Activated CD8-positive, alpha-beta T cell treated with anti-CD3 and anti-CD28 coated beads for 36 hours (primary cell): ENCODE measurements around the gene RRP1. TPM values are rescaled to one million over a fixed set of nuclear protein-coding genes. Genes with fewer than 3 reads are reported as not detected.

Source experiments
- ATAC-seq: fragments of 200-7000 bp; cut with Tn5 transposase; one replicate; pipeline ENCODE4 v1.10.0; 2021; ENCODE audit warnings: mild to moderate bottlenecking, moderate library complexity
- CTCF ChIA-PET: fragments of 350-600 bp; sonication (Branson Sonifier 250); formaldehyde crosslinking; loops from one replicate; lab custom pipeline; 2021; ENCODE audit warnings: antibody characterized with exemption; lab: Charles Lee
- POLR2A ChIA-PET: fragments of 350-600 bp; sonication (Branson Sonifier 250); formaldehyde crosslinking; loops from one replicate; lab custom pipeline; 2021; ENCODE audit warnings: antibody characterized with exemption; lab: Charles Lee
- DNase-seq: peaks from one replicate; pipeline ENCODE4 v3.0.0-alpha.2; 2020
- H3K27ac Mint-ChIP-seq: one replicate; pipeline ENCODE4 v1.8.0; 2021; ENCODE audit warnings: mild to moderate bottlenecking, mixed read lengths
- H3K27me3 Mint-ChIP-seq: one replicate; pipeline ENCODE4 v1.8.0; 2021; ENCODE audit warnings: mixed read lengths
- H3K36me3 Mint-ChIP-seq: one replicate; pipeline ENCODE4 v1.8.0; 2021; ENCODE audit warnings: low read depth, mixed read lengths
- H3K4me1 Mint-ChIP-seq: one replicate; pipeline ENCODE4 v1.8.0; 2021; ENCODE audit warnings: low read depth, mixed read lengths
- H3K4me3 Mint-ChIP-seq: one replicate; pipeline ENCODE4 v1.8.0; 2021; ENCODE audit warnings: mild to moderate bottlenecking, moderate library complexity, mixed read lengths
- H3K9me3 Mint-ChIP-seq: one replicate; pipeline ENCODE4 v1.8.0; 2021; ENCODE audit warnings: mixed read lengths
- intact Hi-C: fragments of 100-400 bp; cut with micrococcal nuclease; formaldehyde crosslinking; loops from one replicate; pipeline ENCODE4 v1.10.0; 2022
- total RNA-seq, 2 experiments: library from RNA; stranded (reverse); gene quantifications; one replicate each; pipeline ENCODE4 v1.2.3, GENCODE V29; 2021
- TF ChIP-seq, protein P1 (sequence below): fragments of 200-600 bp; IDR thresholded peaks from one replicate; pipeline ENCODE4 v1.8.0; 2022; ENCODE audit warnings: antibody characterized with exemption, mild to moderate bottlenecking

RRP1 gene
- total RNA-seq, 2 experiments from 2014 or later = 61.1 to 62.9 TPM

DNA sequence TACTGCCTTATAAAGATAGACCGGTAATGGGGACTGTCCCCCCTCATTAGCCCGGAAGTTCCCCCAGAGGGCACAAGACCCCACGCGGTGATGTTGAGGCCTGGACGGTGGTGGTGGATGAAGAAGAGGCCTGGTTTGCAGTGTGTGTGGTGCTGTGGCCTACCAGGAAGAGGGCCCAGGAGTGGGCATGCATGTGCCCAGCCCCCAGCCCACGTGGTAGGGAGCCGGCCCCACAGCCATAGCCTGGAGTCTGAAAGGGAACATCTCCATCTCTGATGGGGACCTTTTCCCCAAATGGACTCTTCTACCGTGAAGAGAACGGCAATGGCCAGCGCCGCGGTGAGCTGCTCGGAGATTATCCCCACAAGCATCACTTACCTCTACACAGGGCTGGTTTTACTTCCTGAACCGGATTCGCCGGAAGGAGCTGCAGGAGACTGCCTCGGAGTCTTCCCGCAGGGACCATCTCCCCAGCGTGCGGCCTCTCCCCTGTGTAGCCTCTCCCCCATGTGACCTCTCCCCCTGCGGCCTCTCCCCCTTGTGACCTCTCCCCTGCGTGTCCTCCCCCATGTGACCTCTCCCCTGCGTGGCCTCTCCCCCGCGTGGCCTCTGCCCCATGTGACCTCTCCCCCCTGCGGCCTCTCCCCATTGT is 20.6 kb downstream of the RRP1 start:
- no peak overlapping the region for H3K4me3 Mint-ChIP-seq
- DNase-seq (no peak), ATAC-seq (no peak)
- intact Hi-C loops = loop anchor here (10.0 kb wide), 1 partner anchor 125 kb away; no protein-coding TSS in a partner anchor
- H3K27ac Mint-ChIP-seq = no peak overlapping the region
- ChIA-PET CTCF (interaction anchor here (0.6 to 3.5 kb wide), 15 partner anchors 15 to 176 kb away, joined by 3 to 36 read pairs (median 4); no protein-coding TSS in a partner anchor), POLR2A (interaction anchor here (0.8 to 1.5 kb wide), 6 partner anchors 16 to 165 kb away, joined by 3 to 5 read pairs (median 3); no protein-coding TSS in a partner anchor)
- peaks cover 8% of the 10 kb centered on the region for H3K4me1 Mint-ChIP-seq
- H3K36me3 Mint-ChIP-seq = peaks cover 6% of the 10 kb centered on the region
- no peaks in the 10 kb centered on the region for H3K9me3 Mint-ChIP-seq
- no peaks in the 10 kb centered on the region for H3K27me3 Mint-ChIP-seq
- TF ChIP-seq, protein P1, sequence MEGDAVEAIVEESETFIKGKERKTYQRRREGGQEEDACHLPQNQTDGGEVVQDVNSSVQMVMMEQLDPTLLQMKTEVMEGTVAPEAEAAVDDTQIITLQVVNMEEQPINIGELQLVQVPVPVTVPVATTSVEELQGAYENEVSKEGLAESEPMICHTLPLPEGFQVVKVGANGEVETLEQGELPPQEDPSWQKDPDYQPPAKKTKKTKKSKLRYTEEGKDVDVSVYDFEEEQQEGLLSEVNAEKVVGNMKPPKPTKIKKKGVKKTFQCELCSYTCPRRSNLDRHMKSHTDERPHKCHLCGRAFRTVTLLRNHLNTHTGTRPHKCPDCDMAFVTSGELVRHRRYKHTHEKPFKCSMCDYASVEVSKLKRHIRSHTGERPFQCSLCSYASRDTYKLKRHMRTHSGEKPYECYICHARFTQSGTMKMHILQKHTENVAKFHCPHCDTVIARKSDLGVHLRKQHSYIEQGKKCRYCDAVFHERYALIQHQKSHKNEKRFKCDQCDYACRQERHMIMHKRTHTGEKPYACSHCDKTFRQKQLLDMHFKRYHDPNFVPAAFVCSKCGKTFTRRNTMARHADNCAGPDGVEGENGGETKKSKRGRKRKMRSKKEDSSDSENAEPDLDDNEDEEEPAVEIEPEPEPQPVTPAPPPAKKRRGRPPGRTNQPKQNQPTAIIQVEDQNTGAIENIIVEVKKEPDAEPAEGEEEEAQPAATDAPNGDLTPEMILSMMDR = no peak

DNA sequence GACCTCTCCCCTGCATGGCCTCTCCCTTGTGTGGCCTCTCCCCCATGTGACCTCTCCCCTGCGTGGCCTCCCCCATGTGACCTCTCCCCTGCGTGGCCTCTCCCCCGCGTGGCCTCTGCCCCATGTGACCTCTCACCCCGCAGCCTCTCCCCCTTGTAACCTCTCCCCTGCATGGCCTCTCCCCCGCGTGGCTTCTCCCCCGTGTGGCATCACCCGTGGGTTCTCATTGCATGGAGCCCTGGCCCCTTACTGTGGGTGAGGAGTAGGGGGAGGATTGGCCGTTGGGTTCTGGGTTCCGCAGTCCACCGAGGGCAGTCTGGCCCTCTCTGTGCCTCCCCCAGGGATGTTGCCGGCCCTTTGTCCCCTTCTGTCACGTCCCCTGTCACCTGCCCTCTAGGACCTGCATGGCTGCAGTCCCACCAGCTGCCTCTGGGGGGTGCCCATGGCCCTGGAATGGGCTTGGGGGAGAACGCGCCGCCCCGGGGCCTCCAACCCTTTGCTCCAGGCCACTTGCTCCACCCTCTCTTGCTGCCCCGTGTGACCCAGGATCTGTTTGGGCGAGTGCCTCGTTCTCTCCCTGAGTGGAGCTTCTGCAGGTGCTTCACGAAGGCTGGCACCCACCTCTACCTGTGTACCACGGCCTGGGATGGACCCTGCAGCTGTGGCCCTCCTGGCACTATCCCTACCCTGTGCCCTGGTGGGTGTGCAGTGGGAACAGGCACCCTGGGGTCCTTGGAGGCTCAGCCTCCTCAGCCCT is 21.3 kb downstream of the RRP1 start:
- peaks cover 7% of the 10 kb centered on the region for H3K4me1 Mint-ChIP-seq
- no peak overlapping the region for H3K27ac Mint-ChIP-seq
- ATAC-seq (peak; percentile 99), DNase-seq (peak; percentile 95)
- ChIA-PET POLR2A (interaction anchor here (0.8 to 1.4 kb wide), 3 partner anchors 20 to 165 kb away, joined by 3 to 4 read pairs (median 3); no protein-coding TSS in a partner anchor), CTCF (interaction anchor here (0.6 to 3.5 kb wide), 21 partner anchors 10 to 273 kb away, joined by 3 to 36 read pairs (median 4); no protein-coding TSS in a partner anchor)
- TF ChIP-seq, protein P1 = peak; percentile 92
- H3K36me3 Mint-ChIP-seq = peaks cover 5% of the 10 kb centered on the region
- H3K27me3 Mint-ChIP-seq = no peaks in the 10 kb centered on the region
- intact Hi-C loops = loop anchor here (10.0 kb wide), 1 partner anchor 124 kb away; no protein-coding TSS in a partner anchor
- H3K4me3 Mint-ChIP-seq = no peak overlapping the region
- no peaks in the 10 kb centered on the region for H3K9me3 Mint-ChIP-seq

DNA sequence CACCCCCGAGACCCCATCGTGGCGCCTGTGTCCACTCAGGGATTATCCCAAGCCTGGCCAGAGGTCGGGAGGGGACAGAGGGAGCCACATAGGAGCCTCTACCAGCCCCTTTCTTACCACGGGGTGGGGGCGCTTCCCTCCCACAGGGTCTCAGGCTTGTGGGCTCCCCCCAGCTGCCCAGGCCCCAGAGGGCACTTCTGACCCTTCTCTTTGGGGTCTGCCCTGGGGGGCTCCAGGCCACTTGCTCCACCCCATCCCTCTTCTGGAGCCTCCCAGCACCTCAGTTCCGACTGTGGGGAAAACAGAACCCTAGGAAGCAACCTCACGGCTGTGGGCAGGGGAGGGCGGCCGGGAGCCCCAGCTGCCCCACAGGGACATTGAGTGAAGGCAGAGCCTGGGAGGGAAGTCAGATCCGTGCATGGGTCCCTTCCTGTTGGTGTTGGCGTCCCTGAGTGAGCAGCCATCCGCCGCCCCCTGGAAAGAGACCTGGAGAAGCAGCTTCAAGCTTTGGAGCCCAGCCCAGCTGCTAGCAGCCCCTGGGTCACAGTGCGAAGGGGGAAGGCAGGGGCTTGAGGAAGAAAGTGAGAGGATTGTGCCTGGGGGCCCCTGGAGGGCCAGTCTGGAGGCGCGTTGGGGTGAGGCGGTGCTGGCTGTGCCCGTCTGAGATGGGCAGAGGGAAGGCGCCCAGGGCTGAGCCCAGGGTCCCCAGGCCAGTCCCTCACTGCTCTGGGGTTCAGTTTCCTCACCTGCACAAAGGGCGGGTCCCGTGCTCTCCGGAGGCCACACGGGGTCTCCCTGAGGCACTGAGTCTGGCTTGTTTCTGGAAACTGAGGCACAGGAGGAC is 22.1 kb downstream of the RRP1 start:
- Mint-ChIP-seq H3K9me3 (no peaks in the 10 kb centered on the region), H3K4me3 (no peak overlapping the region), H3K36me3 (no peaks in the 10 kb centered on the region), H3K4me1 (peaks cover 6% of the 10 kb centered on the region), H3K27me3 (no peaks in the 10 kb centered on the region), H3K27ac (no peak overlapping the region)
- ChIA-PET POLR2A (interaction anchor here (0.7 to 1.4 kb wide), 3 partner anchors 21 to 226 kb away, joined by 3 to 4 read pairs (median 3); no protein-coding TSS in a partner anchor), CTCF (interaction anchor here (0.7 to 3.5 kb wide), 21 partner anchors 10 to 273 kb away, joined by 3 to 36 read pairs (median 4); no protein-coding TSS in a partner anchor)
- intact Hi-C loops = loop anchor here (10.0 kb wide), 1 partner anchor 123 kb away; no protein-coding TSS in a partner anchor
- TF ChIP-seq, protein P1 = no peak
- no peak for ATAC-seq
- no peak for DNase-seq

DNA sequence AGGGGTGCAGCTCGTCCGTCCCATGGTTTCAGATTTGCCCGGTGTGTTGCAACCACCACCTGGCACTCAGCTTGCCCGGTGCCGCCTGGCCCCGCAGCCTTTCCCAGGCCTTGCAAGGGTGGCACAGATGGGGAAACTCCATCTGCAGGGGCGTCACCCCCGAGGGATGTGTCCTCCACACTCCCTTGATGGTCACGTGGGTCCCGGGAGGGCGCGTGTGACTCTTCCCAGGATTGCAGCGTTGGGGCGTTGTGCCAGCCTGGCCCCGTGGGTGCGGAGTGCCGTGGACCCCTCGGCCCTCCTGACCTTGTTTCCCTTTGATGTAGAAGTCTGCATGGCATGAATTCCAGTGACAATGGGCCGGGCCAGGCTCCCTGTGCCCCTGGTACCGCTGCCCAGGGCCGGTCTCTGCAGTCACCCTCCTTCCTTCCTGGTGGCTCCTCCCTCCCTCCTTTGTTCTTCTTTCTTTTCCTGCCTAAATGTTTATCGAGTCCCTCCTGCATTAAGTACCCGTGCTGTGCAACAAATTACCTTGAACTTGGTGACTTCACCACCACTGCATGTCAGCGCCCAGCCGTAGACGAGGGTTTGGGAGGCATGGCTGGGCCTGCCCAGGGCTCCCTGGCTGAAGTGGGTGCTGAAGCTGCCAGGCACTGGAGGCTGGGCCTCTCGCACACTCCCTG is 22.9 kb downstream of the RRP1 start:
- ChIA-PET CTCF (interaction anchor here (1.0 to 3.5 kb wide), 8 partner anchors 14 to 272 kb away, joined by 3 to 36 read pairs (median 5); no protein-coding TSS in a partner anchor), POLR2A (interaction anchor here (0.7 kb wide), 1 partner anchor 225 kb away, joined by 3 read pairs; no protein-coding TSS in a partner anchor)
- DNase-seq = no peak
- Mint-ChIP-seq H3K36me3 (no peaks in the 10 kb centered on the region), H3K9me3 (no peaks in the 10 kb centered on the region), H3K4me1 (peaks cover 6% of the 10 kb centered on the region), H3K27ac (no peak overlapping the region), H3K4me3 (no peak overlapping the region), H3K27me3 (no peaks in the 10 kb centered on the region)
- ATAC-seq = no peak
- intact Hi-C loops = loop anchor here (10.0 kb wide), 1 partner anchor 123 kb away; no protein-coding TSS in a partner anchor
- TF ChIP-seq, protein P1 = no peak
